ENCODE measurements around the gene GPC5. TPM values are rescaled to one million over a fixed set of nuclear protein-coding genes. Genes with fewer than 3 reads are reported as not detected.

The GPC5 gene
- polyA plus RNA-seq, 2 of the 4 experiments (the other 2 are of a cell fraction) = not detected

DNA sequence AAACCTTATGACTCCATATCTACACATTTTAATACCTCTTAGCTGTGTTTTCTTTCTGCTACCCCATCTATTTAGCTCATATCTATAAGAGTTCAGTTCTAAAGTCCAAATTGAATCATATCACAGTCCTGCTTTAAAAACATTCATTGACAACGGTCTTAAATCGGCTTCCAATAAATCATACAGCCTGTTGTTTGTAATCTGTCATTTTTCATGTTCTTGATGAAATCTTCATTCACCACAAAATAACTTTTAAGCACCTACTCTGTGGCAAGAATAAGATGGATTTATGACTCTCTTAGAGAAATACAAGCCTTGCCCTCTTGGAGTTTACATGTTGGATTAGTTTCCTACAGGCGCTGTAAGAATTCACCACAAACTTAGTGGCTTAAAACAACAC lies 1377.2 kb downstream of the GPC5 start (continued):
- no peak for TF ChIP-seq CTCF (IDR thresholded peaks at IDR 0.05)
- no peak for TF ChIP-seq RNF2 (IDR thresholded peaks at IDR 0.05; ENCODE audit: borderline replicate concordance, low read depth)
- TF ChIP-seq, protein P1, sequence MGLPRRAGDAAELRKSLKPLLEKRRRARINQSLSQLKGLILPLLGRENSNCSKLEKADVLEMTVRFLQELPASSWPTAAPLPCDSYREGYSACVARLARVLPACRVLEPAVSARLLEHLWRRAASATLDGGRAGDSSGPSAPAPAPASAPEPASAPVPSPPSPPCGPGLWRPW (IDR thresholded peaks at IDR 0.05) = no peak
- no peak for TF ChIP-seq CEBPB (IDR thresholded peaks at IDR 0.05)
- no peak for TF ChIP-seq FOSL2 (IDR thresholded peaks at IDR 0.05)
- TF ChIP-seq FOSL2 (CRISPR knock-in tag; IDR thresholded peaks at IDR 0.05) = no peak

- TF ChIP-seq, protein P2, sequence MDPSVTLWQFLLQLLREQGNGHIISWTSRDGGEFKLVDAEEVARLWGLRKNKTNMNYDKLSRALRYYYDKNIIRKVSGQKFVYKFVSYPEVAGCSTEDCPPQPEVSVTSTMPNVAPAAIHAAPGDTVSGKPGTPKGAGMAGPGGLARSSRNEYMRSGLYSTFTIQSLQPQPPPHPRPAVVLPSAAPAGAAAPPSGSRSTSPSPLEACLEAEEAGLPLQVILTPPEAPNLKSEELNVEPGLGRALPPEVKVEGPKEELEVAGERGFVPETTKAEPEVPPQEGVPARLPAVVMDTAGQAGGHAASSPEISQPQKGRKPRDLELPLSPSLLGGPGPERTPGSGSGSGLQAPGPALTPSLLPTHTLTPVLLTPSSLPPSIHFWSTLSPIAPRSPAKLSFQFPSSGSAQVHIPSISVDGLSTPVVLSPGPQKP (IDR thresholded peaks at IDR 0.05; ENCODE audit: low read depth, low read length) = no peak
- TF ChIP-seq HEYL (CRISPR knock-in tag; IDR thresholded peaks at IDR 0.05) = no peak
- FAIRE-seq = no peak
- Histone ChIP-seq H3K4me2 (no peak overlapping the region), H3K4me1 (no peaks in the 10 kb centered on the region), H3K27ac (no peak overlapping the region), H3K9me3 (no peaks in the 10 kb centered on the region), H3K4me3 (no peak overlapping the region)
- no peak for ATAC-seq
- DNase-seq (ENCODE audit: low read depth in 1 of 2, low spot score in 1 of 2) = no peak
- CTCF ChIA-PET = no interaction called here
- WGBS (ENCODE audit: missing lambda C conversion rate) = 68% methylated on average over 7 of the region's 7 CpGs
- POLR2A ChIA-PET = no interaction called here
Measured at GRCh38 chr13:92781965-92782690, 1383.7 kb downstream of the GPC5 start.

GRCh38 chr13:92802776-92803175 lies 1404.4 kb downstream of the GPC5 start:
- H3K4me1 ChIP-seq = no peaks in the 10 kb centered on the region
- DNase-seq (ENCODE audit: low read depth in 1 of 2, low spot score in 1 of 2) (no peak), ATAC-seq (no peak), FAIRE-seq (no peak)
- H3K9me3 ChIP-seq = no peaks in the 10 kb centered on the region
- ChIA-PET CTCF (no interaction called here), POLR2A (no interaction called here)
- WGBS (ENCODE audit: missing lambda C conversion rate) = 7% methylated on average over 1 of the region's 1 CpG
- H3K27ac ChIP-seq = no peak overlapping the region
- TF ChIP-seq, protein P3, sequence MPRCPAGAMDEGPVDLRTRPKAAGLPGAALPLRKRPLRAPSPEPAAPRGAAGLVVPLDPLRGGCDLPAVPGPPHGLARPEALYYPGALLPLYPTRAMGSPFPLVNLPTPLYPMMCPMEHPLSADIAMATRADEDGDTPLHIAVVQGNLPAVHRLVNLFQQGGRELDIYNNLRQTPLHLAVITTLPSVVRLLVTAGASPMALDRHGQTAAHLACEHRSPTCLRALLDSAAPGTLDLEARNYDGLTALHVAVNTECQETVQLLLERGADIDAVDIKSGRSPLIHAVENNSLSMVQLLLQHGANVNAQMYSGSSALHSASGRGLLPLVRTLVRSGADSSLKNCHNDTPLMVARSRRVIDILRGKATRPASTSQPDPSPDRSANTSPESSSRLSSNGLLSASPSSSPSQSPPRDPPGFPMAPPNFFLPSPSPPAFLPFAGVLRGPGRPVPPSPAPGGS (IDR thresholded peaks at IDR 0.05) = no peak
- TF ChIP-seq RARB (CRISPR knock-in tag; IDR thresholded peaks at IDR 0.05) = no peak
- no peak for TF ChIP-seq GATA3 (IDR thresholded peaks at IDR 0.05; ENCODE audit: borderline replicate concordance)
- TF ChIP-seq ZNF302 (CRISPR knock-in tag; IDR thresholded peaks at IDR 0.05) = no peak
- TF ChIP-seq HDAC2 (IDR thresholded peaks at IDR 0.05) = no peak
- no peak for TF ChIP-seq CBX2 (IDR thresholded peaks at IDR 0.05; ENCODE audit: borderline replicate concordance, low read depth)
- TF ChIP-seq EHMT2 (IDR thresholded peaks at IDR 0.05; ENCODE audit: low read depth) = no peak
- no peak for TF ChIP-seq FOSB (CRISPR knock-in tag; IDR thresholded peaks at IDR 0.05)
- no peak overlapping the region for H3K4me3 ChIP-seq
- no peak overlapping the region for H3K4me2 ChIP-seq

GRCh38 chr13:92804346-92804745 lies 1405.9 kb downstream of the GPC5 start:
- ChIA-PET POLR2A (no interaction called here), CTCF (no interaction called here)
- Histone ChIP-seq H3K27ac (no peak overlapping the region), H3K4me1 (no peaks in the 10 kb centered on the region), H3K4me3 (no peak overlapping the region), H3K4me2 (no peak overlapping the region), H3K9me3 (no peaks in the 10 kb centered on the region)
- DNase-seq (ENCODE audit: low read depth in 1 of 2, low spot score in 1 of 2) = no peak
- 22% methylated on average over 1 of the region's 1 CpG for WGBS (ENCODE audit: missing lambda C conversion rate)
- TF ChIP-seq RFX5 (IDR thresholded peaks at IDR 0.05) (no peak), USF2 (IDR thresholded peaks at IDR 0.05) (no peak), ZNF302 (CRISPR knock-in tag; IDR thresholded peaks at IDR 0.05) (no peak), FOXS1 (CRISPR knock-in tag; IDR thresholded peaks at IDR 0.05) (no peak)
- no peak for FAIRE-seq
- no peak for ATAC-seq

All from A549 (cell line).